IMR-90 (cell line): ENCODE data around the gene KCNH6. TPM values are rescaled to one million over a fixed set of nuclear protein-coding genes. Genes with fewer than 3 reads are reported as not detected.
A peak's percentile ranks its signal among the peaks of the same experiment; 100 is the strongest.

Source experiments
- ATAC-seq: fragments of 200-7000 bp; cut with Tn5 transposase; 2 replicates; pipeline ENCODE4 v1.9.1; 2020; ENCODE audit warnings: low read depth, mild to moderate bottlenecking, moderate library complexity
- BruUV-seq: library from RNA; stranded (reverse); fragments of 400-500 nt; replicated peaks from 2 replicates; lab custom pipeline; 2021; lab: Mats Ljungman, UMichigan
- CTCF ChIA-PET: fragments of 300-600 bp; formaldehyde crosslinking; extraction: SDS; loops from one replicate; lab custom pipeline; 2021; ENCODE audit warnings: antibody characterized with exemption; lab: Yijun Ruan, JAX
- POLR2A ChIA-PET: fragments of 300-600 bp; sonication (Branson Sonifier 250); formaldehyde crosslinking; loops from one replicate; lab custom pipeline; 2022; ENCODE audit warnings: antibody characterized with exemption; ENCODE audit not compliant: unreplicated experiment; lab: Charles Lee
- DNase-seq: peaks from one replicate; pipeline ENCODE4 v3.0.0; 2013
- H2AFZ ChIP-seq: replicated peaks from 2 replicates; pipeline ENCODE3; 2013; ENCODE audit warnings: low read length, mild to moderate bottlenecking; ENCODE audit not compliant: poor library complexity
- H2AK5ac ChIP-seq: 2 replicates; pipeline ENCODE4 v1.6.1; 2013; ENCODE audit warnings: low read depth, low read length, inconsistent platforms
- H2AK9ac ChIP-seq: replicated peaks from 2 replicates; pipeline ENCODE3; 2013; ENCODE audit warnings: mild to moderate bottlenecking, low read depth, low read length, moderate library complexity; ENCODE audit not compliant: poor library complexity
- H2BK120ac ChIP-seq: 2 replicates; pipeline ENCODE4 v1.6.1; 2013; ENCODE audit warnings: low read depth, low read length, inconsistent platforms
- H2BK15ac ChIP-seq: 3 replicates; pipeline ENCODE4 v1.6.1; 2013; ENCODE audit warnings: low read depth, low read length, inconsistent platforms
- H2BK20ac ChIP-seq: 2 replicates; pipeline ENCODE4 v1.6.1; 2013; ENCODE audit warnings: low read depth, mild to moderate bottlenecking, inconsistent platforms, low read length, moderate library complexity
- H2BK5ac ChIP-seq: 2 replicates; pipeline ENCODE4 v1.6.1; 2013; ENCODE audit warnings: mild to moderate bottlenecking, low read depth, low read length, inconsistent platforms; ENCODE audit not compliant: poor library complexity, severe bottlenecking
- H3K14ac ChIP-seq: replicated peaks from 2 replicates; pipeline ENCODE4 v1.6.1; 2013; ENCODE audit warnings: low read depth, low read length, inconsistent platforms
- H3K18ac ChIP-seq: 2 replicates; pipeline ENCODE4 v1.6.1; 2013; ENCODE audit warnings: low read depth, low read length, control low read depth
- H3K23ac ChIP-seq: 2 replicates; pipeline ENCODE4 v1.6.1; 2013; ENCODE audit warnings: low read depth, low read length, inconsistent platforms
- H3K27ac ChIP-seq: 2 replicates; pipeline ENCODE4 v1.5.1; 2013; ENCODE audit warnings: mild to moderate bottlenecking, control low read depth, low read length; ENCODE audit not compliant: insufficient read depth
- H3K27me3 ChIP-seq: 2 replicates; pipeline ENCODE4 v1.6.1; 2013; ENCODE audit warnings: low read length; ENCODE audit not compliant: control insufficient read depth, insufficient read depth
- H3K36me3 ChIP-seq: 2 replicates; pipeline ENCODE4 v1.6.1; 2013; ENCODE audit warnings: low read length, mixed read lengths; ENCODE audit not compliant: control insufficient read depth, insufficient read depth
- H3K4ac ChIP-seq: 2 replicates; pipeline ENCODE4 v1.6.1; 2013; ENCODE audit warnings: low read depth, low read length, inconsistent platforms
- H3K4me1 ChIP-seq: 2 replicates; pipeline ENCODE4 v1.6.1; 2013; ENCODE audit warnings: low read length, mixed read lengths; ENCODE audit not compliant: control insufficient read depth, insufficient read depth
- H3K4me2 ChIP-seq: 2 replicates; pipeline ENCODE4 v1.6.1; 2013; ENCODE audit warnings: low read depth, mild to moderate bottlenecking, control low read depth, low read length, moderate library complexity
- H3K4me3 ChIP-seq: 2 replicates; pipeline ENCODE4 v1.5.1; 2013; ENCODE audit warnings: low read depth, mild to moderate bottlenecking, control low read depth, low read length, moderate library complexity; ENCODE audit not compliant: insufficient read depth
- H3K56ac ChIP-seq: 2 replicates; pipeline ENCODE4 v1.6.1; 2013; ENCODE audit warnings: low read length, inconsistent platforms; ENCODE audit not compliant: insufficient read depth; ENCODE audit errors: extremely low read depth
- H3K79me1 ChIP-seq, 2 experiments: 2 replicates each; pipeline ENCODE4 v1.6.1; 2013; ENCODE audit warnings: low read length in 2 of 2, inconsistent platforms in 1 of 2, low read depth in 1 of 2
- H3K9ac ChIP-seq: 2 replicates; pipeline ENCODE4 v1.6.1; 2013; ENCODE audit warnings: low read depth, low read length, control low read depth
- H3K9me1 ChIP-seq: 2 replicates; pipeline ENCODE4 v1.6.1; 2013; ENCODE audit warnings: low read length, inconsistent platforms; ENCODE audit not compliant: insufficient read depth
- H3K9me3 ChIP-seq: 2 replicates; pipeline ENCODE4 v1.6.1; 2013; ENCODE audit warnings: low read length; ENCODE audit not compliant: control insufficient read depth, insufficient read depth
- H4K20me1 ChIP-seq: 2 replicates; pipeline ENCODE4 v1.6.1; 2013; ENCODE audit warnings: low read length, inconsistent platforms; ENCODE audit not compliant: insufficient read depth
- H4K5ac ChIP-seq: 2 replicates; pipeline ENCODE4 v1.6.1; 2013; ENCODE audit warnings: mild to moderate bottlenecking, low read depth, low read length, control low read depth
- H4K8ac ChIP-seq, 2 experiments: 2 replicates each; pipeline ENCODE4 v1.6.1; 2013; ENCODE audit warnings: low read depth in 2 of 2, low read length in 2 of 2, control low read depth in 1 of 2, inconsistent platforms in 1 of 2
- H4K91ac ChIP-seq: 2 replicates; pipeline ENCODE4 v1.6.1; 2013; ENCODE audit warnings: low read depth, low read length, inconsistent platforms; ENCODE audit not compliant: insufficient read depth
- MAFK ChIP-seq: IDR thresholded peaks from 2 replicates; pipeline ENCODE4 v1.6.1; 2012; ENCODE audit warnings: low read depth, low read length, improper control_type of control experiment
- SMC3 ChIP-seq: fragments of 150-350 bp; IDR thresholded peaks from 2 replicates; pipeline ENCODE4 v1.6.1; 2016; ENCODE audit warnings: low read depth, mild to moderate bottlenecking, antibody characterized with exemption, low read length, moderate library complexity
- WGBS, 2 experiments: methylation state at CpG; one replicate each; pipeline versions ENCODE4 v1.1.5 to v1.1.7; 2013; ENCODE audit warnings: missing lambda C conversion rate in 2 of 2; ENCODE audit not compliant: insufficient read length in 1 of 2; ENCODE audit errors: extremely low coverage in 2 of 2; 5-methylcytosine and 5-hydroxymethylcytosine counted together
- dilution Hi-C: fragments of 300-500 bp; cut with HindIII; formaldehyde crosslinking; loops from one replicate; pipeline ENCODE4 v1.14.3; 2018; ENCODE audit warnings: low sequenced_read_pairs; ENCODE audit not compliant: unreplicated experiment
- in situ Hi-C: fragments of 300-500 bp; cut with MboI; formaldehyde crosslinking; loops from 3 replicates; pipeline ENCODE4 v1.14.3; 2019; ENCODE audit warnings: low sequenced_read_pairs, inconsistent platforms, mixed read lengths
- intact Hi-C: fragments of 100-400 bp; cut with micrococcal nuclease; formaldehyde crosslinking; loops from 2 replicates; pipeline ENCODE4 v1.10.0; 2022
- polyA plus RNA-seq, 3 experiments: library from polyadenylated mRNA; depleted of rRNA; stranded (reverse); fragments of >200 nt; gene quantifications; 2 replicates each; pipeline ENCODE4 v1.2.3, GENCODE V29; 2012; ENCODE audit warnings: low replicate concordance in 1 of 3
- total RNA-seq: library from RNA; depleted of rRNA; stranded (reverse); fragments of >200 nt; gene quantifications from 2 replicates; pipeline ENCODE4 v1.2.3, GENCODE V29; 2012

The KCNH6 gene
- total and polyA plus RNA-seq, 2 of the 4 experiments (the other 2 are of a cell fraction), result 0.17 to 0.18 TPM

- H2BK120ac ChIP-seq, result no peak within 1 kb of the TSS
- POLR2A ChIA-PET, result no interaction called here
- H3K9ac ChIP-seq, result no peak within 1 kb of the TSS
- H4K91ac ChIP-seq, result no peak within 1 kb of the TSS; the same call in none of the 2 replicates
- no peak within 1 kb of the TSS for H3K18ac ChIP-seq
- H2BK20ac ChIP-seq, result 0 out of 2 replicates have a peak within 1 kb of the TSS, but pooled peaks have one; percentile 32
- peak within 1 kb of the TSS; percentile 59 for H3K4ac ChIP-seq
- H2AK9ac ChIP-seq, result peak within 1 kb of the TSS; percentile 85
- H2BK5ac ChIP-seq, result no peak within 1 kb of the TSS
- H2AFZ ChIP-seq, result peak within 1 kb of the TSS; percentile 92
- intact Hi-C loops (no loop called here), dilution Hi-C loops (no loop called here), in situ Hi-C loops (no loop called here)
- H3K9me1 ChIP-seq, result peaks cover 5% of the 10 kb centered on the region; the same call in 1 of the 2 replicates
- H3K14ac ChIP-seq, result peak within 1 kb of the TSS; percentile 19; the same call in 1 of the 2 replicates
- BruUV-seq, result no TSS peak
- TF ChIP-seq MAFK (0 out of 2 replicates have a peak, but pooled peaks have one; percentile 12), SMC3 (no peak)
- H3K36me3 ChIP-seq, result no peaks in the 10 kb centered on the region
- peak within 1 kb of the TSS; percentile 47; the same call in 1 of the 2 replicates for H2AK5ac ChIP-seq
- H4K5ac ChIP-seq, result no peak within 1 kb of the TSS
- H3K27ac ChIP-seq, result no peak within 1 kb of the TSS
- H4K8ac ChIP-seq, result no peak within 1 kb of the TSS
- peak; percentile 43 for ATAC-seq
- H3K4me1 ChIP-seq, result peaks cover 11% of the 10 kb centered on the region
- H3K4me3 ChIP-seq, result peak within 1 kb of the TSS; percentile 39
- no peak within 1 kb of the TSS for H2BK15ac ChIP-seq
- 0% methylated on average over 42 of the region's 78 CpGs; no CpG with 5 or more reads in 1 of the 2 experiments for WGBS, 2 experiments
- H3K9me3 ChIP-seq, result no peaks in the 10 kb centered on the region
- no peaks in the 10 kb centered on the region for H3K79me1 ChIP-seq
- H3K56ac ChIP-seq, result no peak within 1 kb of the TSS
- peaks cover 11% of the 10 kb centered on the region for H3K27me3 ChIP-seq
- DNase-seq, result peak; percentile 15
- CTCF ChIA-PET, result no interaction called here
- peak within 1 kb of the TSS; percentile 20; the same call in 1 of the 2 replicates for H3K23ac ChIP-seq
- peak within 1 kb of the TSS; percentile 67 for H3K4me2 ChIP-seq
- H4K20me1 ChIP-seq, result no peaks in the 10 kb centered on the region
These were observed 46.2 kb upstream of the KCNH6 start, which contains the start of gene ACE for GRCh38 chr17:63476854-63477479. Gene ACE, plus strand, starts transcription at chr17:63477061. Its CDS starts 34 bp downstream, at chr17:63477095.
